Ectodermal cell (in vitro differentiated cells): Measurements from ENCODE around the gene FGFBP3.

Source experiments
- H3K27ac ChIP-seq: 2 replicates; pipeline ENCODE4 v1.7.0; 2013; ENCODE audit warnings: mild to moderate bottlenecking, low read depth, low read length; ENCODE audit not compliant: insufficient read depth, poor library complexity, severe bottlenecking
- H3K27me3 ChIP-seq: 2 replicates; pipeline ENCODE4 v1.7.0; 2013; ENCODE audit warnings: mild to moderate bottlenecking, low read length; ENCODE audit not compliant: insufficient read depth, control insufficient read depth, poor library complexity, severe bottlenecking
- H3K36me3 ChIP-seq: one replicate; pipeline ENCODE4 v1.7.0; 2013; ENCODE audit warnings: low read length; ENCODE audit not compliant: control insufficient read depth, insufficient read depth
- H3K4me1 ChIP-seq: one replicate; pipeline ENCODE4 v1.7.0; 2013; ENCODE audit warnings: low read length; ENCODE audit not compliant: control insufficient read depth, insufficient read depth
- H3K4me3 ChIP-seq: 2 replicates; pipeline ENCODE4 v1.7.0; 2013; ENCODE audit warnings: low read depth, low read length, control low read depth; ENCODE audit not compliant: insufficient read depth
- H3K9me3 ChIP-seq: 2 replicates; pipeline ENCODE4 v1.7.0; 2013; ENCODE audit warnings: mild to moderate bottlenecking, low read length, moderate library complexity; ENCODE audit not compliant: control insufficient read depth
- WGBS, 2 experiments: methylation state at CpG; one replicate each; pipeline ENCODE4 v1.1.7; 2013; ENCODE audit warnings: missing lambda C conversion rate in 2 of 2; 5-methylcytosine and 5-hydroxymethylcytosine counted together

FGFBP3 gene

GRCh38 chr10:91856637-91857036 lies 52.6 kb downstream of the FGFBP3 start:
- no peaks in the 10 kb centered on the region for H3K27me3 ChIP-seq
- WGBS, 2 experiments: 94 to 96% methylated on average over 3 to 4 of the region's 6 CpGs
- peaks cover 23% of the 10 kb centered on the region for H3K36me3 ChIP-seq
- no peak overlapping the region for H3K27ac ChIP-seq
- no peaks in the 10 kb centered on the region for H3K9me3 ChIP-seq
- no peak overlapping the region for H3K4me3 ChIP-seq
- H3K4me1 ChIP-seq: no peaks in the 10 kb centered on the region
